GM12872 (cell line): ENCODE data around the gene AXIN2.

Source experiments
- CTCF ChIP-seq: IDR thresholded peaks from 3 replicates; pipeline ENCODE4 v1.5.1; 2011; ENCODE audit warnings: low read depth, mild to moderate bottlenecking, low read length, moderate library complexity; ENCODE audit not compliant: insufficient read depth

The AXIN2 gene

GRCh38 chr17:65551267-65552040 lies 10.0 kb downstream of the AXIN2 start:
- TF ChIP-seq CTCF = no peak

DNA sequence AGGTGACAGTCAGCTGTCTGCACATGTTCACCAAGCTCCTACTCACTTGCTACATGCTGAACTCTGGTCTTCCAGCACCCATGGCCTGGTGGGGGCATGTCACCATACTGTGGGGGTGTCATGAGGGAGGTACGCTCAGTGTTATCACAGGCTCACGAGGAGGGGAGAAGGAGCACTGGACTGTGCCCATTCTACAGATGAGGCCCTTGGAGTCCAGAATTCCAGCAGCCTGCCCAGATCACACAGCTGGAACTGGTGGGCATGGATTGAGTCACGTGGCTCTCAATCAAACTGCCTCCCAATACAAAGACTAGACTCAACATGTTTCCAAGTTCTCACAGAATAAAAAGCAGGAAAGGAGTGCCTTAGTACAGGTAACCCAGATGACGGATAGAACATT lies 10.7 kb downstream of the AXIN2 start:
- TF ChIP-seq CTCF = no peak

DNA sequence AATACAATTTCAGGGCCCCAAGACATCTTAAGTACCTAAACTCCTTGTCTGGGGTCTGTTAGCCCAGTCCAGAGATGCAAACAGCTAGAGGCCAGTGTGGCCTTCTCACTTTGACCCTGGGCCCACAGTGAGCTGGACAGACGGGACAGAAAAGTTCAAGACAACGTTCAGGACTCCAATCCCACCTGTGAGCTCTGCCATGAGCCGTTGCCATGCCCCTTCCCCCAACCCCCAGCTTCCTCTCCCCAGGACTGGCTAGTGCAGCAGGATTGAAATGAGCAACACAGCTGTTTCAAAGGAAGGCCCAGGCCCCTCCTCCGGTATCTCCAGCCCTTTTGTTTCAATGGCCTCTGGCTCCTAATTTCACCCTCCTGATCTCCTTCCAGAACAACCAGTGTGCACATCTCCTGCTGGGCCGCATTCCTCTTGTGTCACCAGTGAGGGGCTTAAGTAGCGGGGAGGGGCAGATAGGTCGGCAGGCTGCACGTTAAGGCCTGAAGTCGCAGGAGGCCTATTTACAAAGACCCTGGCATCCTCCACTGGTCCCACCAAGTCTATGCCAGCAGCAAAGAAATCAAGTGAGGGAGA lies 11.3 kb downstream of the AXIN2 start:
- no peak for TF ChIP-seq CTCF

DNA sequence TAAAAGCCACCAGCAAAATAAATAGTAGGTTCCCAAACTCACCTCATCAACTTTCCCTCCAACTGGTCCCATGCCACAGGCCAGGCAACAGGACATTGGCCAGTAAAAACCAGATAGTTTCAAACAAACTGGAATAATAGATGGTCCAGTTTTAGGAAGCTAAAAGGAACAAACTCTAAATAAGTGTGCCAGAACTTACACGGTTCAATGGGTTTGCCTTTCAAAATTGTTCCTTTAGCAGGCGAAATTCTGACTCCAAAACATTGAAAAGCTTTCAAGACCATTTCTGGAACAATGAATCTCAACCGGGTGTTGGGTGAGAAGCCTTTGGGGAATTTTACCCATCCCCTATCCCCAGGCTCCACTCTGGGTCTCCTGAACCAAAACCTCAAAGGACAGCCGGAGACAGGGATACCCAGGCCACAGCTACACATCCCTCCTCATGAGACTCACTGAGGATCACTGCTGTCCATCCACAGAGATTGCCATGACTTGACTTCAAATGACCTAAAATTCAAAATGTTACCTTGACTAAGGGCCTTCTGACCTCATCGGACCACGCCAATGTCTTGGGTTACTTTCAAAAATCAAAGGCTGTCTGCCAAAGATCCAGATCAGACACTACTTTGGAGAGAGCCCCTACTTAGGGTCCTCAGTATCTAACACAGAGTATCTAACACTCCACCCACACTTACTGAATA lies 13.0 kb downstream of the AXIN2 start:
- no peak for TF ChIP-seq CTCF

DNA sequence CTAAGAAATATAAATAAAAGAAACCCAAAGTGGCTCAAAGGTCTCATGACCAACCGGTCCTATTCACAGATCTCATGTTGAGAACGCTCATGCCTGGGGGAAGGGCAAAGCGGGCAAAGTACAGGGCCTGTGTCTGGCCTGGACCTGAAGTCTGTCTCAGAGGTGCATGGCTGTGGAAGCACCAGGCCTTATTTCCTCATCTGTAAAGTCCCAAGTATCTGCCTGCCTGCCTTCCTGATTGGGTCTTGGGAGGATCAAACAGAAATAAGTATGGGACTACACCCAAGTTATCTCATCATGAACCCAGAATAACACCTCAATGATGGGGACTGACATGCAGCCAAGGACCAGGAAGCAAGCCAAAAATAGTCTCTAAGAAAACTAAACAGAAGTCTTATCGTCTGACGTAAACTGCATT lies 14.2 kb downstream of the AXIN2 start:
- TF ChIP-seq CTCF = no peak

- no peak for TF ChIP-seq CTCF
Measured at GRCh38 chr17:65546579-65546978, 14.9 kb downstream of the AXIN2 start.

- TF ChIP-seq CTCF = no peak
Measured at GRCh38 chr17:65545705-65546523, 15.5 kb downstream of the AXIN2 start.
